GM12874 (cell line): ENCODE data around the gene GHRHR.

ENCODE experiments used
- CTCF ChIP-seq: IDR thresholded peaks from 2 replicates; pipeline ENCODE4 v1.5.1; 2011; ENCODE audit warnings: low read depth, mild to moderate bottlenecking, control low read depth, low read length, moderate library complexity; ENCODE audit not compliant: insufficient read depth

The GHRHR gene

GRCh38 chr7:30923774-30924413 lies 39.9 kb upstream of the GHRHR start:
- no peak for TF ChIP-seq CTCF

- TF ChIP-seq CTCF: no peak
Measured at GRCh38 chr7:30924624-30925023, 39.1 kb upstream of the GHRHR start.

GRCh38 chr7:30925117-30925516 lies 38.6 kb upstream of the GHRHR start:
- no peak for TF ChIP-seq CTCF

GRCh38 chr7:30925913-30926312 lies 37.8 kb upstream of the GHRHR start:
- no peak for TF ChIP-seq CTCF

GRCh38 chr7:30926313-30926712 lies 37.4 kb upstream of the GHRHR start:
- TF ChIP-seq CTCF: no peak

- TF ChIP-seq CTCF: no peak
Measured at GRCh38 chr7:30927040-30927439, 36.7 kb upstream of the GHRHR start.

GRCh38 chr7:30927559-30927958 lies 36.2 kb upstream of the GHRHR start:
- TF ChIP-seq CTCF: no peak
